ENCODE measurements around the gene PHGDH.

GRCh38 chr1:119733754-119734153, 22.0 kb downstream of the PHGDH start:
- no peak for TF ChIP-seq EZH2 (IDR thresholded peaks at IDR 0.05; ENCODE audit: insufficient read depth, poor library complexity, severe bottlenecking)
- no peak for TF ChIP-seq EZH2phosphoT487 (IDR thresholded peaks at IDR 0.05; ENCODE audit: insufficient read depth, low read depth)

Measured in GM23248 (cell line).